ENCODE data around the gene AADACL3. TPM values are rescaled to one million over a fixed set of nuclear protein-coding genes. Genes with fewer than 3 reads are reported as not detected.

Gene AADACL3
- total RNA-seq, 1 donor from 2014 or later: not detected

DNA sequence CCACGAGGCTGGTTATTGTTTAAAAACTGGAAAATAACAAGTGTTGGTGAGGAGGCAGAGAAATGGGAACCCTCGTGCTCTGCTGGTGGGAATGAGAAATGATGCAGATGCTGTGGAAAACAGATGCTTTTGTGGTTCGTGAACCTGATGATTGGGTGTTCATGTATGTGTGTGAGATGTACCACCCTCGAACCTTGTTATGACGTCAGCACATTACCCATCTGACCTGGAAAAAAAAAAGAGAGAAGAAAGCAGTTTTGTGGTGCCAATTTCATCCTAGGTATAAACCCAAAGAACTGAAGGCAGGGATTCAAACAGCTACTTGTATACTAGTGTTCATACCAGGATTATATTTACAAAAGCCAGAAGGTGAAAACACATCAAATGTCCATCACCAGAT, 23.7 kb downstream of the AADACL3 start:
- no peaks in the 10 kb centered on the region for H3K27me3 ChIP-seq (ENCODE audit: control insufficient read depth, insufficient read depth, low read length)
- H3K4me3 ChIP-seq (ENCODE audit: low read depth, low read length): no peak overlapping the region
- TF ChIP-seq, protein P1, sequence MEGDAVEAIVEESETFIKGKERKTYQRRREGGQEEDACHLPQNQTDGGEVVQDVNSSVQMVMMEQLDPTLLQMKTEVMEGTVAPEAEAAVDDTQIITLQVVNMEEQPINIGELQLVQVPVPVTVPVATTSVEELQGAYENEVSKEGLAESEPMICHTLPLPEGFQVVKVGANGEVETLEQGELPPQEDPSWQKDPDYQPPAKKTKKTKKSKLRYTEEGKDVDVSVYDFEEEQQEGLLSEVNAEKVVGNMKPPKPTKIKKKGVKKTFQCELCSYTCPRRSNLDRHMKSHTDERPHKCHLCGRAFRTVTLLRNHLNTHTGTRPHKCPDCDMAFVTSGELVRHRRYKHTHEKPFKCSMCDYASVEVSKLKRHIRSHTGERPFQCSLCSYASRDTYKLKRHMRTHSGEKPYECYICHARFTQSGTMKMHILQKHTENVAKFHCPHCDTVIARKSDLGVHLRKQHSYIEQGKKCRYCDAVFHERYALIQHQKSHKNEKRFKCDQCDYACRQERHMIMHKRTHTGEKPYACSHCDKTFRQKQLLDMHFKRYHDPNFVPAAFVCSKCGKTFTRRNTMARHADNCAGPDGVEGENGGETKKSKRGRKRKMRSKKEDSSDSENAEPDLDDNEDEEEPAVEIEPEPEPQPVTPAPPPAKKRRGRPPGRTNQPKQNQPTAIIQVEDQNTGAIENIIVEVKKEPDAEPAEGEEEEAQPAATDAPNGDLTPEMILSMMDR (IDR thresholded peaks at IDR 0.05; ENCODE audit: insufficient read depth, low read length, poor library complexity, severe bottlenecking): no peak
- no peak for DNase-seq (ENCODE audit: low read depth)
- H3K36me3 ChIP-seq (ENCODE audit: control insufficient read depth, insufficient read depth, low read length): no peaks in the 10 kb centered on the region

DNA sequence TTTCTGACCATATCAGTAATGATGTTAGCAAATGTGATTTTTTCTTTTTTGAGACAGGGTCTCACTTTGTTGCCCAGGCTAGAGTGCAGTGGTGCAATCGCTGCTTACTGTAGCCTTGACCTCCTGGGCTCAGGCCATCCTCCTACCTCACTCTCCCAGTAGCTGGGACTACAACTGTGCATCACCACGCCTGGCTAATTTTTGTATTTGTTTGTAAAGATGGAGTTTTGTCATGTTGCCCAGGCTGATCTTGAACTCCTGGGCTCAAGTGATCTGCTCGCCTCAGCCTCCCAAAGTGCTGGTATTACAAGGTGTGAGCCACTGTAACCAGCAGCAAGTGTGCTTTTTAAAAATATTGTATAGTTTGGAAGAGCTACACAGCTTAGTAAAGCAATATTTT, 26.0 kb downstream of the AADACL3 start:
- no peaks in the 10 kb centered on the region for H3K36me3 ChIP-seq (ENCODE audit: control insufficient read depth, insufficient read depth, low read length)
- TF ChIP-seq, protein P1 (IDR thresholded peaks at IDR 0.05; ENCODE audit: insufficient read depth, low read length, poor library complexity, severe bottlenecking): no peak
- no peaks in the 10 kb centered on the region for H3K27me3 ChIP-seq (ENCODE audit: control insufficient read depth, insufficient read depth, low read length)
- no peak for DNase-seq (ENCODE audit: low read depth)
- H3K4me3 ChIP-seq (ENCODE audit: low read depth, low read length): no peak overlapping the region

DNA sequence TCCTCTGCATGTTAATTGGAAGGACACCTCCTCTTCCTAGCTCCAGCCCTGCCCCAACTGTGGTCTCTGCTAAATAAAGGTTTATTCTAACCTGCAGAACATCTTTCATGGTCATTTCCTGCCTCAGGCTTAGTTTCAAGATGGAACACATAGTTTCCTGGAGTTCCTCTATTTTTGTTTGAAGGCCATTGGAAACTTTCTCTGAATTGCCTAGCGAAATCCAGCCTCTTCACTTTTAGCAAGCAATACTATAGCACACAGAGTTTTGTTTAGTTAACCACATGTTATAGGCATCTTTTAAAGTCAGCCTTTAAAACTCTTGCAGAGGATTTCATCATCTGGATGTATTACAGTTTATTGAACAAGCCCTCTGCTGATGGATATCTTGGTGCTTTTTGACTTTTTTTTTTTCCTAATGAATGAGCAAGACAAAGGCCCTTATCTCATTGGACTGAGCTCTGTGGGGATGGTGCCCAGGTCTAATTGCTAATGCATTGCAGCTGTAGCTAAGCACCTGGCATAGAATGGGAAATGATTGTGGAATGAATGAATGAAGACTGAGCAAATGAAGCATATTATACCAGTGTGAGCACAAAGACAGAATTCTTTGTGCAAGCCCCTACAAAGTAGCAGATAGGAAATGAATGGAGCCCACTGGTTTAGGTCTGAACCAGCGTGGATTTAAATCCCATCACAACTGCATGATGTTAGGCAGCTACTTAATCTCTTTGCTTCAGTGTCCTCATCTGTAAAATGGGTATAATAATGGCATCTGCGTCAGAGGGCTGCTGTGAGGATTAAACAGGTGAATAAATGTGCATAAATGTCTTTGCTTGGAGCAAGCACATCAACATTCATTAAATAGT, 29.4 kb downstream of the AADACL3 start:
- TF ChIP-seq, protein P1 (IDR thresholded peaks at IDR 0.05; ENCODE audit: insufficient read depth, low read length, poor library complexity, severe bottlenecking): no peak

GRCh38 chr1:12745992-12746323, 30.0 kb downstream of the AADACL3 start, which contains the start of gene CFAP107:
Gene CFAP107, plus strand, starts transcription at chr1:12746200. Its CDS starts 231 bp downstream, at chr1:12746431.
- no peaks in the 10 kb centered on the region for H3K36me3 ChIP-seq (ENCODE audit: control insufficient read depth, insufficient read depth, low read length)
- TF ChIP-seq, protein P1 (IDR thresholded peaks at IDR 0.05; ENCODE audit: insufficient read depth, low read length, poor library complexity, severe bottlenecking): no peak
- no peak for DNase-seq (ENCODE audit: low read depth)
- H3K27me3 ChIP-seq (ENCODE audit: control insufficient read depth, insufficient read depth, low read length): no peaks in the 10 kb centered on the region
- H3K4me3 ChIP-seq (ENCODE audit: low read depth, low read length): no peak within 1 kb of the TSS

More for the DNA sequence above, 29.4 kb downstream of the AADACL3 start:
- DNase-seq (ENCODE audit: low read depth): no peak
- Histone ChIP-seq H3K4me3 (ENCODE audit: low read depth, low read length) (no peak overlapping the region), H3K36me3 (ENCODE audit: control insufficient read depth, insufficient read depth, low read length) (no peaks in the 10 kb centered on the region), H3K27me3 (ENCODE audit: control insufficient read depth, insufficient read depth, low read length) (no peaks in the 10 kb centered on the region)

- TF ChIP-seq, protein P1 (IDR thresholded peaks at IDR 0.05; ENCODE audit: insufficient read depth, low read length, poor library complexity, severe bottlenecking): no peak
- Histone ChIP-seq H3K27me3 (ENCODE audit: control insufficient read depth, insufficient read depth, low read length) (no peaks in the 10 kb centered on the region), H3K4me3 (ENCODE audit: low read depth, low read length) (no peak overlapping the region), H3K36me3 (ENCODE audit: control insufficient read depth, insufficient read depth, low read length) (no peaks in the 10 kb centered on the region)
- no peak for DNase-seq (ENCODE audit: low read depth)
Measured at GRCh38 chr1:12748778-12749355, 33.0 kb downstream of the AADACL3 start.

Measured in kidney epithelial cell (primary cell).